Astrocyte (in vitro differentiated cells and primary cell): ENCODE results near the gene RALY.

Source experiments
- CTCF ChIP-seq: IDR thresholded peaks from 2 replicates; pipeline ENCODE4 v1.5.1; 2011; ENCODE audit warnings: low read depth, mild to moderate bottlenecking, inconsistent platforms, low read length, moderate library complexity; ENCODE audit not compliant: insufficient read depth
- EZH2 ChIP-seq: IDR thresholded peaks from 2 replicates; pipeline ENCODE4 v1.6.1; 2012; ENCODE audit warnings: mild to moderate bottlenecking, low read length, inconsistent platforms; ENCODE audit not compliant: insufficient read depth

- peak; percentile 73 for TF ChIP-seq CTCF
- TF ChIP-seq EZH2: no peak
Measured at GRCh38 chr20:34129518-34130162, 135.9 kb downstream of the RALY start.
